D721Med (cell line): ENCODE measurements around the gene PLD3.

Source experiments
- DNase-seq: peaks from one replicate; pipeline ENCODE4 v3.0.0; 2011; ENCODE audit warnings: low spot score; ENCODE audit not compliant: insufficient read length
- FAIRE-seq: peaks from 2 replicates; lab custom pipeline; 2011; peaks lifted over from hg19 to GRCh38; lab: Jason Lieb, UNC
- CTCF ChIP-seq: IDR thresholded peaks from 2 replicates; pipeline ENCODE4 v1.5.1; 2012; ENCODE audit warnings: mild to moderate bottlenecking, control low read depth; ENCODE audit not compliant: insufficient read depth; ENCODE audit errors: missing control alignments

The PLD3 gene

GRCh38 chr19:40370997-40371801 lies 22.7 kb downstream of the PLD3 start:
- no peak for FAIRE-seq
- TF ChIP-seq CTCF, result no peak
- no peak for DNase-seq

GRCh38 chr19:40371802-40372122 lies 23.3 kb downstream of the PLD3 start:
- DNase-seq (no peak), FAIRE-seq (no peak)
- TF ChIP-seq CTCF, result no peak

GRCh38 chr19:40374084-40374483 lies 25.6 kb downstream of the PLD3 start:
- no peak for DNase-seq
- no peak for TF ChIP-seq CTCF
- no peak for FAIRE-seq

- FAIRE-seq (no peak), DNase-seq (no peak)
- no peak for TF ChIP-seq CTCF
These were observed 27.9 kb downstream of the PLD3 start for GRCh38 chr19:40376286-40376862.

GRCh38 chr19:40377876-40378385 lies 29.4 kb downstream of the PLD3 start:
- no peak for FAIRE-seq
- TF ChIP-seq CTCF, result no peak
- DNase-seq, result no peak

GRCh38 chr19:40378509-40378908 lies 30.0 kb downstream of the PLD3 start:
- no peak for TF ChIP-seq CTCF
- DNase-seq (no peak), FAIRE-seq (no peak)
